Neural cell (in vitro differentiated cells): Measurements from ENCODE around the gene TYMP. TPM values are rescaled to one million over a fixed set of nuclear protein-coding genes. Genes with fewer than 3 reads are reported as not detected.

Experiments
- H2AFZ ChIP-seq: fragments of 200-600, 300-800 bp; sonication (generic), shearing (Covaris generic); 2 replicates; pipeline ENCODE4 v1.6.0; 2014; ENCODE audit warnings: low read depth, mild to moderate bottlenecking, antibody characterized with exemption, low read length, moderate library complexity
- H3F3A ChIP-seq: fragments of 200-600 bp; shearing (Covaris generic); 2 replicates; pipeline ENCODE4 v1.6.1; 2016; ENCODE audit warnings: mild to moderate bottlenecking, moderate library complexity, mixed read lengths, antibody characterized with exemption, low read length; ENCODE audit not compliant: insufficient read depth, poor library complexity, severe bottlenecking
- H3K27ac ChIP-seq: fragments of 200-600, 300-800 bp; sonication (generic), shearing (Covaris generic); 2 replicates; pipeline ENCODE4 v1.5.1; 2014; ENCODE audit warnings: mild to moderate bottlenecking, low read length, moderate library complexity
- H3K27me3 ChIP-seq: fragments of 300-800, 200-600 bp; sonication (generic), shearing (Covaris generic); 2 replicates; pipeline ENCODE4 v1.6.0; 2014; ENCODE audit warnings: mild to moderate bottlenecking, low read depth, low read length, moderate library complexity; ENCODE audit not compliant: insufficient read depth
- H3K36me3 ChIP-seq: fragments of 300-800, 200-600 bp; sonication (generic), shearing (Covaris generic); 2 replicates; pipeline ENCODE4 v1.5.1; 2014; ENCODE audit warnings: mild to moderate bottlenecking, antibody characterized with exemption, low read length, moderate library complexity; ENCODE audit not compliant: insufficient read depth
- H3K4me2 ChIP-seq: fragments of 300-800, 200-600 bp; sonication (generic), shearing (Covaris generic); 2 replicates; pipeline ENCODE4 v1.6.0; 2014; ENCODE audit warnings: mild to moderate bottlenecking, low read length
- H3K4me3 ChIP-seq: fragments of 300-800, 200-600 bp; sonication (generic), shearing (Covaris generic); 2 replicates; pipeline ENCODE4 v1.5.1; 2014; ENCODE audit warnings: mild to moderate bottlenecking, low read length, moderate library complexity
- H3K79me2 ChIP-seq: fragments of 200-600 bp; shearing (Covaris generic); replicated peaks from 2 replicates; pipeline ENCODE4 v1.6.0; 2014; ENCODE audit warnings: mild to moderate bottlenecking, low read length, moderate library complexity; ENCODE audit not compliant: insufficient read depth
- H3K9ac ChIP-seq: fragments of 300-800, 200-600 bp; sonication (generic), shearing (Covaris generic); 2 replicates; pipeline ENCODE4 v1.6.1; 2016; ENCODE audit warnings: mild to moderate bottlenecking, low read length, mixed read lengths
- H3K9me2 ChIP-seq: fragments of 200-600 bp; shearing (Covaris generic); 2 replicates; pipeline ENCODE4 v1.6.1; 2016; ENCODE audit warnings: mild to moderate bottlenecking, low read length, mixed read lengths; ENCODE audit not compliant: insufficient read depth
- H3K9me3 ChIP-seq: fragments of 200-600, 300-800 bp; sonication (generic), shearing (Covaris generic); 2 replicates; pipeline ENCODE4 v1.6.1; 2016; ENCODE audit warnings: mild to moderate bottlenecking, mixed run types, low read length, moderate library complexity, mixed read lengths
- H4K20me1 ChIP-seq: fragments of 200-600 bp; shearing (Covaris generic); 2 replicates; pipeline ENCODE4 v1.6.1; 2016; ENCODE audit warnings: mild to moderate bottlenecking, mixed run types; ENCODE audit not compliant: insufficient read depth
- CTCF ChIP-seq: fragments of 450-650 bp; IDR thresholded peaks from 2 replicates; pipeline ENCODE4 v1.5.1; 2014; ENCODE audit warnings: antibody characterized with exemption, mild to moderate bottlenecking, moderate library complexity; ENCODE audit not compliant: poor library complexity, severe bottlenecking
- EP300 ChIP-seq: fragments of 450-650 bp; conservative IDR thresholded peaks from 2 replicates; pipeline ENCODE4 v1.6.1; 2014; ENCODE audit warnings: antibody characterized with exemption, mild to moderate bottlenecking, moderate library complexity; ENCODE audit not compliant: poor library complexity, severe bottlenecking
- EZH2 ChIP-seq: fragments of 200-600, 300-800 bp; shearing (Covaris generic), sonication (generic); IDR thresholded peaks from 2 replicates; pipeline ENCODE4 v1.6.1; 2014; ENCODE audit warnings: antibody characterized with exemption, low read length, borderline replicate concordance, mild to moderate bottlenecking; ENCODE audit not compliant: insufficient read depth, poor library complexity, severe bottlenecking
- MXI1 ChIP-seq: fragments of 450-650 bp; conservative IDR thresholded peaks from 2 replicates; pipeline ENCODE4 v1.6.1; 2014; ENCODE audit warnings: antibody characterized with exemption, mild to moderate bottlenecking; ENCODE audit not compliant: poor library complexity, severe bottlenecking
- POLR2AphosphoS5 ChIP-seq: IDR thresholded peaks from 2 replicates; pipeline ENCODE4 v1.6.1; 2012
- RAD21 ChIP-seq: fragments of 450-650 bp; conservative IDR thresholded peaks from 2 replicates; pipeline ENCODE4 v1.6.1; 2014; ENCODE audit warnings: antibody characterized with exemption, mild to moderate bottlenecking, moderate library complexity
- REST ChIP-seq: IDR thresholded peaks from 2 replicates; pipeline ENCODE4 v1.6.1; 2012; ENCODE audit warnings: borderline replicate concordance
- SMC3 ChIP-seq: fragments of 450-650 bp; conservative IDR thresholded peaks from 2 replicates; pipeline ENCODE4 v1.6.1; 2014; ENCODE audit warnings: antibody characterized with exemption, mild to moderate bottlenecking, moderate library complexity; ENCODE audit not compliant: poor library complexity
- TAF1 ChIP-seq: IDR thresholded peaks from 2 replicates; pipeline ENCODE4 v1.6.1; 2012; ENCODE audit warnings: low read depth
- polyA plus RNA-seq: library from polyadenylated mRNA; depleted of rRNA; stranded (reverse); fragments of >200 nt; gene quantifications from 2 replicates; pipeline ENCODE4 v1.2.3, GENCODE V29; 2014

TYMP gene
- polyA plus RNA-seq, 1 donor from 2014 or later: 0.87 TPM

- Histone ChIP-seq H3K27me3 (no peaks in the 10 kb centered on the region), H3K9ac (no peak overlapping the region), H3K27ac (no peak overlapping the region), H3K79me2 (no peaks in the 10 kb centered on the region), H3F3A (no peaks in the 10 kb centered on the region), H3K36me3 (no peaks in the 10 kb centered on the region), H3K4me2 (no peak overlapping the region), H3K9me2 (no peaks in the 10 kb centered on the region), H3K4me3 (no peak overlapping the region), H4K20me1 (no peaks in the 10 kb centered on the region), H3K9me3 (no peaks in the 10 kb centered on the region), H2AFZ (no peak overlapping the region)
- TF ChIP-seq CTCF (no peak), POLR2AphosphoS5 (no peak), RAD21 (no peak), TAF1 (no peak), SMC3 (no peak), EZH2 (no peak), EP300 (no peak), MXI1 (no peak), REST (no peak)
These were observed 43.9 kb upstream of the TYMP start for GRCh38 chr22:50573491-50574382.

- no peaks in the 10 kb centered on the region for H3F3A ChIP-seq
- H3K27me3 ChIP-seq: no peaks in the 10 kb centered on the region
- no peaks in the 10 kb centered on the region for H3K36me3 ChIP-seq
- no peak for TF ChIP-seq MXI1
- no peak for TF ChIP-seq REST
- no peak for TF ChIP-seq RAD21
- no peak for TF ChIP-seq EZH2
- TF ChIP-seq EP300: no peak
- no peak for TF ChIP-seq POLR2AphosphoS5
- TF ChIP-seq SMC3: no peak
- TF ChIP-seq TAF1: no peak
- no peak for TF ChIP-seq CTCF
- no peaks in the 10 kb centered on the region for H3K9me2 ChIP-seq
- no peaks in the 10 kb centered on the region for H3K9me3 ChIP-seq
- H3K4me3 ChIP-seq: no peak overlapping the region
- no peaks in the 10 kb centered on the region for H3K79me2 ChIP-seq
- H3K4me2 ChIP-seq: no peak overlapping the region
- no peak overlapping the region for H2AFZ ChIP-seq
- no peak overlapping the region for H3K27ac ChIP-seq
- H4K20me1 ChIP-seq: no peaks in the 10 kb centered on the region
- no peak overlapping the region for H3K9ac ChIP-seq
These were observed 43.2 kb upstream of the TYMP start for GRCh38 chr22:50572965-50573364.
